ENCODE results near the gene TMSB15B. TPM values are rescaled to one million over a fixed set of nuclear protein-coding genes. Genes with fewer than 3 reads are reported as not detected.
"Not testable (repeated sequence)": the region's sequence is repeated elsewhere in the genome, so short reads cannot be mapped to it uniquely, and the experiment has no call there.

TMSB15B gene
- 10 to 100 TPM in 2 of 4 donors, 1 to 10 TPM in 2; 1.3 to 15.3 (median 9.4) TPM for total RNA-seq

DNA sequence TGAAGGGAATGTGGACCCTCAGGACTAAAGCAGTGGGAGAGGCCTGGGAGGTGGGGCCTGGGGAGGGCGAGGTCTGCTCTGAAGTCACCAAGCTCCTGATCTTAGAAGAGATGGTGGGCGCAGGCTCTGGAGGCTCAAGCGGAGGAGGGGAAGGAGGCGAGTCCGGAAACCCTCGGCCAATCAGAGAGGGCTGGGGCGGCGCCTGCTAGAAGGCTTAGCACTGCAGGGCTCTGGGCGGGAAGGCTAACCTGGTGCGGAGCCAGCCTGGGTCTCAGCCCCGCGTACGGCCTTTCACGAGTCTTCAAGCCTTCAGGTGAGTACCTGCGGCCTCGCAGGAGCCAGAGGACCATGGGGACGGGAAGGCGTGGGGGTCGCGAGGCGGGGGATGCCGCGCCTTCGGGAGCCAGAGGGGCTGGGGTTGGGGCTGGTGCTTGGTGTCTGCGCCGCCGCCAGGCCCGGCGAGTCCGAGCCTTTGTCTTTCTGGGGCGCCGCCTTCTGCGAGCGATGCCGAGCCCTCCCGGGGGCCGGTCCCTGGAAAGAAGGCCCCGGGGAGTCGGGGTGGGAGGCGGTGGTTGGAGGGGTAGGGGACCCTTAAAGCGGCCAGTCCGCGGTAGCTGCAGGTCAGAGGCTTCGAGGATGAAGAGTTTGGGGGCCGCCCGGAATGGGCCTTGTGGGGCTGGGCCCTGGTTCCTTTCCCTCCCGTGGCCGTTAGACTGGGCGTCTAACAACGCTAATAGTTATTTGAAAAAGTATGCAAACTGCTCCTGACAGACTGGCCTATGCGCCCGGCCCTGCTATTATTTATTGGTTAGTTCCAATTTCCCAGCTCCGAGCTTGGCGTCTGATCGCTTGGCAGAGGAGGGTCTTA, at the start of gene TMSB15B:
Gene TMSB15B (plus strand): TSS at position 217 of the 868 bp plus-strand sequence.
- H3K27me3 ChIP-seq; DNase-seq; intact Hi-C loops (cut with DNase I; ENCODE audit: low total_unique reads); H3K36me3 ChIP-seq; H3K27ac ChIP-seq; H3K9me3 ChIP-seq; H3K4me3 ChIP-seq; H3K4me1 ChIP-seq: not testable (repeated sequence)

DNA sequence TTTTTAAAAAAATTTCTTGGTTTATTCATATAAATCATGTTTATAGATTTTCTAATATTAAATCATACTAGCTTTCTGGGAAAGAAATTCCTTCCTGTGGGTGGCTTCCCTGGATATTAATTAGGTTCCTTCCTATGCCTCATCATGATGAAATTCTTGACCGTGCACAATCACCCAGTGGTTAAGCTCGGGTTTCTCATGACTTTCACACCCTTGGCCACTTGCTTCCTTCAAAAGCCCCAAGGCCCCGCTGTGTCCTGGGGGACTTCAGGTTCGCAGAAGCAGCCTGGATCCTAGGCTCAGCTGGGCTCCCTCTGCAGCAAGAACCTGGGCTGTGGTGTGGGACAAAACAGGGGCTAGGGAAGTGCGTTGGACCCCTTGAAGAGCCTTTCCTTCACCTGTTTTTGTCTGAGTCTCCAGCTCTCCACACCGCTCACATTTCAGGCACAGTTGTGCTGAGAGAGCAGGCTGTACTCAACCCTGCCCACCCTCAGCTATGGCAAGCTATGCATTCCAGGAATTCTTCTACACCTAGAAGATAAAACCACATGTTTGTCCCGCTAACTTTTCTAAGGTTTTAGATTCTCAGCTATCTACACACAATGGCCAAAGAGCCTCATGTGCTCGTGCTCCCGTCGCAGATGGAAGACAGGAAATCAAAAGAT, 48.9 kb upstream of the TMSB15B start:
- H3K4me1 ChIP-seq = no peaks in the 10 kb centered on the region
- H3K27me3 ChIP-seq = no peaks in the 10 kb centered on the region
- H3K27ac ChIP-seq = no peak overlapping the region
- H3K4me3 ChIP-seq = no peak overlapping the region
- DNase-seq = no peak
- no peaks in the 10 kb centered on the region for H3K36me3 ChIP-seq
- TF ChIP-seq, protein P1, sequence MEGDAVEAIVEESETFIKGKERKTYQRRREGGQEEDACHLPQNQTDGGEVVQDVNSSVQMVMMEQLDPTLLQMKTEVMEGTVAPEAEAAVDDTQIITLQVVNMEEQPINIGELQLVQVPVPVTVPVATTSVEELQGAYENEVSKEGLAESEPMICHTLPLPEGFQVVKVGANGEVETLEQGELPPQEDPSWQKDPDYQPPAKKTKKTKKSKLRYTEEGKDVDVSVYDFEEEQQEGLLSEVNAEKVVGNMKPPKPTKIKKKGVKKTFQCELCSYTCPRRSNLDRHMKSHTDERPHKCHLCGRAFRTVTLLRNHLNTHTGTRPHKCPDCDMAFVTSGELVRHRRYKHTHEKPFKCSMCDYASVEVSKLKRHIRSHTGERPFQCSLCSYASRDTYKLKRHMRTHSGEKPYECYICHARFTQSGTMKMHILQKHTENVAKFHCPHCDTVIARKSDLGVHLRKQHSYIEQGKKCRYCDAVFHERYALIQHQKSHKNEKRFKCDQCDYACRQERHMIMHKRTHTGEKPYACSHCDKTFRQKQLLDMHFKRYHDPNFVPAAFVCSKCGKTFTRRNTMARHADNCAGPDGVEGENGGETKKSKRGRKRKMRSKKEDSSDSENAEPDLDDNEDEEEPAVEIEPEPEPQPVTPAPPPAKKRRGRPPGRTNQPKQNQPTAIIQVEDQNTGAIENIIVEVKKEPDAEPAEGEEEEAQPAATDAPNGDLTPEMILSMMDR (IDR thresholded peaks at IDR 0.05) = no peak
- TF ChIP-seq POLR2A (IDR thresholded peaks at IDR 0.05) = no peak
- intact Hi-C loops (cut with DNase I; ENCODE audit: low total_unique reads) = no loop called here
- H3K9me3 ChIP-seq = no peaks in the 10 kb centered on the region

DNA sequence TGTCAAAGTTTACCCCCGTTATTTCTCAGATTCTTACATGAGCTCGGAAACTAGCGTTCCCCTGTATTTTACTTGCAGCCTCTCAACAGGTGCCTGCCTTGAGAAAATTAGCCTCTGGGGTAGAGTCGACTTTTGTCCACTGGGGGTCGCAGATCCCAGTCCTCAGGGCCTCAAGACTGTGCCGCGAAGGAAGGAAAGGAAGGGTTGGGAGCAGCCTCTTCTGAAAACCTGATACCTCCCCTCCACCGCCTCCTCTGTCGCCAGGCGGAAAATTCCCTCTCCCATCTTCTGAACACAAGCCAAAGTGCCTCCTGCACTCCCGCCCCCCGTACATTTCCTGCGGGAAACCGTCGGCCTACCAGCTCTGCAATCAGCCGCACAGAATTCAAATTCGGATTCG, 44.4 kb upstream of the TMSB15B start:
- H3K4me3 ChIP-seq = peak overlapping the region; percentile 37 to 46
- intact Hi-C loops (cut with DNase I; ENCODE audit: low total_unique reads) = no loop called here
- H3K27me3 ChIP-seq = no peaks in the 10 kb centered on the region
- H3K9me3 ChIP-seq = no peaks in the 10 kb centered on the region
- TF ChIP-seq POLR2A (IDR thresholded peaks at IDR 0.05) = no peak
- TF ChIP-seq, protein P1 (IDR thresholded peaks at IDR 0.05) = peak; percentile 30 to 55 (median 40)
- DNase-seq = peak; percentile 57 to 61
- H3K36me3 ChIP-seq = no peaks in the 10 kb centered on the region
- peak overlapping the region; percentile 85 to 86 for H3K27ac ChIP-seq
- no peaks in the 10 kb centered on the region for H3K4me1 ChIP-seq

- Histone ChIP-seq H3K27ac (peak overlapping the region; percentile 85 to 86), H3K4me3 (peak overlapping the region; percentile 37 to 46), H3K9me3 (no peaks in the 10 kb centered on the region), H3K27me3 (no peaks in the 10 kb centered on the region), H3K4me1 (no peaks in the 10 kb centered on the region), H3K36me3 (no peaks in the 10 kb centered on the region)
- TF ChIP-seq POLR2A (IDR thresholded peaks at IDR 0.05) = peak; percentile 5 to 21
- TF ChIP-seq, protein P1 (IDR thresholded peaks at IDR 0.05) = no peak
- DNase-seq = peak; percentile 54 to 59
- intact Hi-C loops (cut with DNase I; ENCODE audit: low total_unique reads) = no loop called here
These were observed 43.7 kb upstream of the TMSB15B start for GRCh38 chrX:103918571-103919269.

DNA sequence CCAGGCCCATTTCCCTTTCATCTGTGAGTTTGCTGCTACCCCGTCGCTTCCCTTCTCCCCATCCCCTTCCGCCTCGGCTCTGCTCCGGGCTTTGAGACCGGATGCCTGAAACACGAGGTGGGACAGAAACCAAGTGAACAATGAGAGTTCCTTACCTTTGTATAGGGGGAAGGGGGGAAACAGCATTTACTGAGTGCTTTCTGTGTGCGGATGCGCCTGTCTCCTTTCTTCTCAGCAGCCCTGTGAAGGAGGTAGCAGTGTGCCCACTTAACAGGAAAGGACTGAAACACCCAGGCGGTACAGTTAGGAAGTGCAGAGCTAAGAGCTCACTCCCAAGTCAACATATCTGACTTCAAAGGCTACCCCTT, 43.2 kb upstream of the TMSB15B start:
- H3K36me3 ChIP-seq = no peaks in the 10 kb centered on the region
- peak overlapping the region; percentile 85 to 86 for H3K27ac ChIP-seq
- H3K27me3 ChIP-seq = no peaks in the 10 kb centered on the region
- intact Hi-C loops (cut with DNase I; ENCODE audit: low total_unique reads) = no loop called here
- TF ChIP-seq POLR2A (IDR thresholded peaks at IDR 0.05) = no peak
- TF ChIP-seq, protein P1 (IDR thresholded peaks at IDR 0.05) = peak in 3 of 4 experiments; percentile 8 to 28 (median 16)
- H3K4me1 ChIP-seq = no peaks in the 10 kb centered on the region
- H3K4me3 ChIP-seq = peak overlapping the region; percentile 37 to 46
- no peak for DNase-seq
- H3K9me3 ChIP-seq = no peaks in the 10 kb centered on the region

GRCh38 chrX:103920515-103920914, 41.9 kb upstream of the TMSB15B start:
- intact Hi-C loops (cut with DNase I; ENCODE audit: low total_unique reads) = loop anchor here (2.0 kb wide), 1 partner anchor 88 kb away; no protein-coding TSS in a partner anchor
- H3K27me3 ChIP-seq, H3K36me3 ChIP-seq, H3K9me3 ChIP-seq, H3K4me1 ChIP-seq, DNase-seq, H3K27ac ChIP-seq, H3K4me3 ChIP-seq: not testable (repeated sequence)

Measured in uterus (tissue), 4 donors.